ENCODE results near the gene DMD.

DMD gene

GRCh38 chrX:31374786-31375185 is 1836.6 kb downstream of the DMD start:
- Histone ChIP-seq H3K4me2 (ENCODE audit: low read depth, low read length) (no peak overlapping the region), H4K20me1 (ENCODE audit: insufficient read depth, low read length) (no peaks in the 10 kb centered on the region), H3K9me2 (replicated peaks; ENCODE audit: insufficient read depth, low read length) (no peaks in the 10 kb centered on the region), H3K27ac (ENCODE audit: low read length) (no peak overlapping the region), H3K79me2 (ENCODE audit: low read length) (no peaks in the 10 kb centered on the region), H3K27me3 (replicated peaks; ENCODE audit: insufficient read depth, low read length) (no peaks in the 10 kb centered on the region), H3K4me3 (ENCODE audit: low read length) (no peak overlapping the region), H3F3A (ENCODE audit: insufficient read depth, low read length) (no peaks in the 10 kb centered on the region), H3K9ac (ENCODE audit: low read length) (no peak overlapping the region), H3K36me3 (replicated peaks; ENCODE audit: insufficient read depth, low read length) (no peaks in the 10 kb centered on the region), H2AFZ (ENCODE audit: low read length) (no peak overlapping the region), H3K9me3 (replicated peaks; ENCODE audit: insufficient read depth, low read length) (no peaks in the 10 kb centered on the region), H3K4me1 (ENCODE audit: low read length) (no peaks in the 10 kb centered on the region)
- TF ChIP-seq CTCF (IDR thresholded peaks at IDR 0.05; ENCODE audit: low read length) (no peak), EZH2phosphoT487 (IDR thresholded peaks at IDR 0.05; ENCODE audit: low read length) (no peak), EZH2 (optimal IDR thresholded peaks at IDR 0.05; ENCODE audit: low read depth, low read length) (no peak)
- DNase-seq = no peak

GRCh38 chrX:31371956-31372355 is 1839.4 kb downstream of the DMD start:
- no peaks in the 10 kb centered on the region for H3F3A ChIP-seq (ENCODE audit: insufficient read depth, low read length)
- no peaks in the 10 kb centered on the region for H3K9me2 ChIP-seq (replicated peaks; ENCODE audit: insufficient read depth, low read length)
- H3K36me3 ChIP-seq (replicated peaks; ENCODE audit: insufficient read depth, low read length) = no peaks in the 10 kb centered on the region
- H3K27ac ChIP-seq (ENCODE audit: low read length) = no peak overlapping the region
- no peaks in the 10 kb centered on the region for H3K27me3 ChIP-seq (replicated peaks; ENCODE audit: insufficient read depth, low read length)
- no peaks in the 10 kb centered on the region for H4K20me1 ChIP-seq (ENCODE audit: insufficient read depth, low read length)
- TF ChIP-seq EZH2phosphoT487 (IDR thresholded peaks at IDR 0.05; ENCODE audit: low read length) = no peak
- no peak for TF ChIP-seq EZH2 (optimal IDR thresholded peaks at IDR 0.05; ENCODE audit: low read depth, low read length)
- TF ChIP-seq CTCF (IDR thresholded peaks at IDR 0.05; ENCODE audit: low read length) = no peak
- no peak overlapping the region for H2AFZ ChIP-seq (ENCODE audit: low read length)
- no peaks in the 10 kb centered on the region for H3K9me3 ChIP-seq (replicated peaks; ENCODE audit: insufficient read depth, low read length)
- H3K9ac ChIP-seq (ENCODE audit: low read length) = no peak overlapping the region
- no peaks in the 10 kb centered on the region for H3K4me1 ChIP-seq (ENCODE audit: low read length)
- no peak overlapping the region for H3K4me3 ChIP-seq (ENCODE audit: low read length)
- H3K79me2 ChIP-seq (ENCODE audit: low read length) = no peaks in the 10 kb centered on the region
- no peak overlapping the region for H3K4me2 ChIP-seq (ENCODE audit: low read depth, low read length)
- DNase-seq = no peak

GRCh38 chrX:31367816-31368215 is 1843.5 kb downstream of the DMD start:
- H3K27me3 ChIP-seq (replicated peaks; ENCODE audit: insufficient read depth, low read length) = no peaks in the 10 kb centered on the region
- DNase-seq = no peak
- no peak overlapping the region for H3K4me2 ChIP-seq (ENCODE audit: low read depth, low read length)
- H3K36me3 ChIP-seq (replicated peaks; ENCODE audit: insufficient read depth, low read length) = no peaks in the 10 kb centered on the region
- no peaks in the 10 kb centered on the region for H3F3A ChIP-seq (ENCODE audit: insufficient read depth, low read length)
- TF ChIP-seq CTCF (IDR thresholded peaks at IDR 0.05; ENCODE audit: low read length) (no peak), EZH2phosphoT487 (IDR thresholded peaks at IDR 0.05; ENCODE audit: low read length) (no peak), EZH2 (optimal IDR thresholded peaks at IDR 0.05; ENCODE audit: low read depth, low read length) (no peak)
- no peaks in the 10 kb centered on the region for H3K4me1 ChIP-seq (ENCODE audit: low read length)
- H3K9me3 ChIP-seq (replicated peaks; ENCODE audit: insufficient read depth, low read length) = no peaks in the 10 kb centered on the region
- no peaks in the 10 kb centered on the region for H4K20me1 ChIP-seq (ENCODE audit: insufficient read depth, low read length)
- no peaks in the 10 kb centered on the region for H3K79me2 ChIP-seq (ENCODE audit: low read length)
- no peak overlapping the region for H3K4me3 ChIP-seq (ENCODE audit: low read length)
- H3K27ac ChIP-seq (ENCODE audit: low read length) = no peak overlapping the region
- H3K9ac ChIP-seq (ENCODE audit: low read length) = no peak overlapping the region
- H3K9me2 ChIP-seq (replicated peaks; ENCODE audit: insufficient read depth, low read length) = no peaks in the 10 kb centered on the region
- H2AFZ ChIP-seq (ENCODE audit: low read length) = no peak overlapping the region

Data from MM.1S (cell line).